Keratinocyte (primary cell): ENCODE measurements around the gene B9D2. TPM values are rescaled to one million over a fixed set of nuclear protein-coding genes. Genes with fewer than 3 reads are reported as not detected.

Experiments
- DNase-seq: peaks from one replicate; pipeline ENCODE4 v3.0.0-alpha.2; 2011; ENCODE audit warnings: low read depth, missing footprints, low spot score
- FAIRE-seq: peaks from 2 replicates; lab custom pipeline; 2011; peaks lifted over from hg19 to GRCh38; lab: Jason Lieb, UNC
- H2AFZ ChIP-seq: 2 replicates; pipeline ENCODE4 v1.6.0; 2012; ENCODE audit warnings: low read length, control low read depth, inconsistent platforms; ENCODE audit not compliant: control insufficient read depth
- H3K27ac ChIP-seq: 2 replicates; pipeline ENCODE4 v1.5.1; 2011; ENCODE audit warnings: low read length; ENCODE audit not compliant: control insufficient read depth, insufficient read depth
- H3K27me3 ChIP-seq: 3 replicates; pipeline ENCODE4 v1.6.0; 2011; ENCODE audit warnings: low read length; ENCODE audit not compliant: control insufficient read depth, insufficient read depth; ENCODE audit errors: extremely low read depth
- H3K36me3 ChIP-seq, 2 experiments: 2 replicates in 1 of 2; 3 replicates in 1 of 2; pipeline ENCODE4 v1.5.1; 2011; ENCODE audit warnings: low read length in 2 of 2, mild to moderate bottlenecking in 1 of 2; ENCODE audit not compliant: control insufficient read depth in 2 of 2, insufficient read depth in 2 of 2; ENCODE audit errors: extremely low read depth in 1 of 2
- H3K4me1 ChIP-seq: 3 replicates; pipeline ENCODE4 v1.5.1; 2011; ENCODE audit warnings: low read length; ENCODE audit not compliant: control insufficient read depth, insufficient read depth; ENCODE audit errors: extremely low read depth
- H3K4me2 ChIP-seq: 3 replicates; pipeline ENCODE4 v1.6.0; 2011; ENCODE audit warnings: low read depth, low read length; ENCODE audit not compliant: control insufficient read depth, insufficient read depth; ENCODE audit errors: extremely low read depth
- H3K4me3 ChIP-seq, 3 experiments: fragments of 200-600 bp in 1 of 3; sonication (generic) in 1 of 3; 2 replicates in 2 of 3; 3 replicates in 1 of 3; pipeline ENCODE4 v1.5.1; 2011 to 2016; ENCODE audit warnings: low read length in 3 of 3, mild to moderate bottlenecking in 3 of 3, control low read depth in 2 of 3, inconsistent platforms in 1 of 3, low read depth in 1 of 3, mixed read lengths in 1 of 3, mixed run types in 1 of 3, moderate library complexity in 1 of 3; ENCODE audit not compliant: control insufficient read depth in 2 of 3, insufficient read depth in 2 of 3; ENCODE audit errors: extremely low read depth in 1 of 3
- H3K79me2 ChIP-seq: 2 replicates; pipeline ENCODE4 v1.6.0; 2012; ENCODE audit warnings: low read length; ENCODE audit not compliant: control insufficient read depth, insufficient read depth
- H3K9ac ChIP-seq: 3 replicates; pipeline ENCODE4 v1.6.0; 2011; ENCODE audit warnings: low read length; ENCODE audit not compliant: control insufficient read depth, insufficient read depth; ENCODE audit errors: extremely low read depth
- H3K9me1 ChIP-seq: 3 replicates; pipeline ENCODE4 v1.6.0; 2011; ENCODE audit warnings: low read length; ENCODE audit not compliant: control insufficient read depth, insufficient read depth; ENCODE audit errors: extremely low read depth
- H3K9me3 ChIP-seq: 2 replicates; pipeline ENCODE4 v1.5.1; 2012; ENCODE audit warnings: low read depth, low read length; ENCODE audit not compliant: control insufficient read depth
- H4K20me1 ChIP-seq: 3 replicates; pipeline ENCODE4 v1.6.0; 2011; ENCODE audit warnings: low read length; ENCODE audit not compliant: control insufficient read depth, insufficient read depth; ENCODE audit errors: extremely low read depth
- EZH2 ChIP-seq: IDR thresholded peaks from one replicate; pipeline ENCODE4 v1.6.1; 2012; ENCODE audit warnings: inconsistent platforms, mild to moderate bottlenecking, low read length, moderate library complexity
- dilution Hi-C: fragments of 300-500 bp; cut with MboI; formaldehyde crosslinking; loops from one replicate; pipeline ENCODE4 v1.7.0; 2020; ENCODE audit warnings: low sequenced_read_pairs; ENCODE audit not compliant: extremely low pct_ligation_motif_present
- polyA plus RNA-seq, 5 experiments: library from polyadenylated mRNA; depleted of rRNA in 3 of 5; stranded (reverse) in 3 of 5; stranded (forward) in 1 of 5; unstranded in 1 of 5; fragments of >200 nt; gene quantifications; 1 replicate in 1 of 5; 2 replicates in 3 of 5; 3 replicates in 1 of 5; pipeline versions ENCODE4 v1.2.1 to v1.2.3, GENCODE V29; 2011 to 2012; ENCODE audit warnings: missing spikeins in 2 of 5, low read depth in 1 of 5, low replicate concordance in 1 of 5
- TF ChIP-seq, protein P1 (sequence below), 3 experiments: IDR thresholded peaks in 1 of 3; conservative IDR thresholded peaks in 1 of 3; optimal IDR thresholded peaks in 1 of 3; 2 replicates in 2 of 3; 3 replicates in 1 of 3; pipeline versions ENCODE3 to v1.5.1; 2011; ENCODE audit warnings: low read length in 3 of 3, mild to moderate bottlenecking in 3 of 3, moderate library complexity in 2 of 3, control low read depth in 1 of 3, inconsistent platforms in 1 of 3; ENCODE audit not compliant: insufficient read depth in 2 of 3; ENCODE audit errors: extremely low read depth in 1 of 3

Gene B9D2
- polyA plus RNA-seq, 1 donor (not counting 4 experiments of a cell fraction or from before 2014, with no cell fraction given), result 2.8 TPM

DNA sequence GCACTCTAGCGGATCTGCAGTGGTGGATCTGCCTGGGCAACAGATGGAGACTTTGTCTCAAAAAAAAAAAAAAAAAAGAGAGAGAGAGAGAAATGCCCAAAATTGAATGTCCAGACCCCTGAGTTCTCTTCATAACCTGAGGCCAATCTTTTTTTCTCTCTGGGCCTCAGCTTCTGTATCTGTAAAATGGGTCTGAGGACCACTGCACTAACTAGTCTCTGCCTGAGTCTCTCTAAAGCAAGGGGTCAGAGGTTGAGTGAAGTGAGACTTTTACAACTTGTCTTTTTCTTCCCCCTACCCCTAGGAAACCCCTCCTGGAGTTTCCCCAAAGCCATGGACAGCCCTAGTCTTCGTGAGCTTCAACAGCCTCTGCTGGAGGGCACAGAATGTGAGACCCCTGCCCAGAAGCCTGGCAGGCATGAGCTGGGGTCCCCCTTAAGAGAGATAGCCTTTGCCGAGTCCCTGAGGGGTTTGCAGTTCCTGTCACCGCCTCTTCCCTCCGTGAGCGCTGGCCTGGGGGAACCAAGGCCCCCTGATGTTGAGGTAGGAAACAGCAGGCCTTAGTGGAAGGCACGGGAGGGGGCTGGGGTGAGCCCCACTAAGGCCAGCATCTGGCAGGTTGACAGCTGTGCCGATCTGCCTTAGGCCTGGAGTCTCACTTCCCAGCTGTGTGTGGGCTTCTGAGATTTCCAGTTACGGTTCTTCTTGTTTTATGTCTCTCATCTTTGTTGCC is 14.2 kb upstream of the B9D2 start:
- Histone ChIP-seq H3K27ac (no peak overlapping the region), H3K4me3 (no peak overlapping the region), H3K9me3 (no peaks in the 10 kb centered on the region), H3K36me3 (peaks cover 0 to 4% of the 10 kb centered on the region in 2 experiments), H3K9ac (no peak overlapping the region), H3K79me2 (no peaks in the 10 kb centered on the region), H4K20me1 (no peaks in the 10 kb centered on the region), H3K4me1 (peaks cover 22% of the 10 kb centered on the region), H3K27me3 (no peaks in the 10 kb centered on the region), H2AFZ (no peak overlapping the region), H3K4me2 (no peak overlapping the region), H3K9me1 (no peaks in the 10 kb centered on the region)
- TF ChIP-seq EZH2, result no peak
- TF ChIP-seq, protein P1, sequence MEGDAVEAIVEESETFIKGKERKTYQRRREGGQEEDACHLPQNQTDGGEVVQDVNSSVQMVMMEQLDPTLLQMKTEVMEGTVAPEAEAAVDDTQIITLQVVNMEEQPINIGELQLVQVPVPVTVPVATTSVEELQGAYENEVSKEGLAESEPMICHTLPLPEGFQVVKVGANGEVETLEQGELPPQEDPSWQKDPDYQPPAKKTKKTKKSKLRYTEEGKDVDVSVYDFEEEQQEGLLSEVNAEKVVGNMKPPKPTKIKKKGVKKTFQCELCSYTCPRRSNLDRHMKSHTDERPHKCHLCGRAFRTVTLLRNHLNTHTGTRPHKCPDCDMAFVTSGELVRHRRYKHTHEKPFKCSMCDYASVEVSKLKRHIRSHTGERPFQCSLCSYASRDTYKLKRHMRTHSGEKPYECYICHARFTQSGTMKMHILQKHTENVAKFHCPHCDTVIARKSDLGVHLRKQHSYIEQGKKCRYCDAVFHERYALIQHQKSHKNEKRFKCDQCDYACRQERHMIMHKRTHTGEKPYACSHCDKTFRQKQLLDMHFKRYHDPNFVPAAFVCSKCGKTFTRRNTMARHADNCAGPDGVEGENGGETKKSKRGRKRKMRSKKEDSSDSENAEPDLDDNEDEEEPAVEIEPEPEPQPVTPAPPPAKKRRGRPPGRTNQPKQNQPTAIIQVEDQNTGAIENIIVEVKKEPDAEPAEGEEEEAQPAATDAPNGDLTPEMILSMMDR (optimal IDR thresholded peaks at IDR 0.05 in 1 of 3, IDR thresholded peaks at IDR 0.05 in 1 of 3, conservative IDR thresholded peaks at IDR 0.05 in 1 of 3; ENCODE audit: extremely low read depth in 1 of 3, insufficient read depth in 2 of 3, low read length in 3 of 3), result peak in 1 of 3 experiments; percentile 7
- FAIRE-seq (no peak), DNase-seq (no peak)
- dilution Hi-C loops, result no loop called here

DNA sequence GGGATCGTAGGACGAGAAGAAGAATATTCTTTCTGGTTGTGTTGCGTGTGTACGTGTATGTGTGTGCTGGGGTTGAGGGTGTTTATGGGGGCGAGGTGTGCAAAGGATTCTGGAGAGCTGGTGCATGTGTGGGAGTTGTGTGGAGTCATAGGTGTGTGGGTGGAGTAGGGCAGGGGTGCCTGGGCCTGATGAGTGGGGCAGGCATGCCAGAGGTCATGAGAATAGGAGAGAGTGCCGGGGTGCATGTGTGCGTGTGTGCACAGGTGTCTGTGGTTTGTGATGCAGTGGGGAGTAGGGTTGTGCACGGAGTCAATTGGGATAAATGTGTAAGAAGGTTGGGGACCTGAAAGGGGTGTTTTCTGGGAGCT is 13.0 kb upstream of the B9D2 start:
- Histone ChIP-seq H3K27ac (peak overlapping the region; percentile 70), H3K4me1 (peaks cover 22% of the 10 kb centered on the region), H3K36me3 (peaks cover 0 to 2% of the 10 kb centered on the region in 2 experiments), H3K9me1 (no peaks in the 10 kb centered on the region), H3K27me3 (no peaks in the 10 kb centered on the region), H3K4me3 (peak overlapping the region; percentile 55 to 78 (median 73)), H3K9ac (peak overlapping the region; percentile 79), H3K9me3 (no peaks in the 10 kb centered on the region), H4K20me1 (no peaks in the 10 kb centered on the region), H2AFZ (peak overlapping the region; percentile 89), H3K79me2 (no peaks in the 10 kb centered on the region), H3K4me2 (peak overlapping the region; percentile 98)
- dilution Hi-C loops, result no loop called here
- FAIRE-seq (peak; percentile 59), DNase-seq (no peak)
- no peak for TF ChIP-seq EZH2
- TF ChIP-seq, protein P1 (optimal IDR thresholded peaks at IDR 0.05 in 1 of 3, IDR thresholded peaks at IDR 0.05 in 1 of 3, conservative IDR thresholded peaks at IDR 0.05 in 1 of 3; ENCODE audit: extremely low read depth in 1 of 3, insufficient read depth in 2 of 3, low read length in 3 of 3), result no peak
